HEK293 (cell line): ENCODE data around the gene HLA-G.
A peak's percentile ranks its signal among the peaks of the same experiment; 100 is the strongest.

Source experiments
- BCL11B ChIP-seq: fragments of 450-650 bp; formaldehyde crosslinking; IDR thresholded peaks from 2 replicates; pipeline ENCODE4 v1.5.1; 2016; ENCODE audit warnings: low read depth, missing biosample characterization, missing genetic modification characterization
- EGR2 ChIP-seq: fragments of 450-650 bp; formaldehyde crosslinking; IDR thresholded peaks from 2 replicates; pipeline ENCODE4 v1.5.1; 2016; ENCODE audit warnings: low read depth, missing biosample characterization, missing genetic modification characterization
- KLF1 ChIP-seq: fragments of 450-650 bp; formaldehyde crosslinking; IDR thresholded peaks from 2 replicates; pipeline ENCODE4 v1.5.1; 2016; ENCODE audit warnings: missing biosample characterization, missing genetic modification characterization
- KLF16 ChIP-seq: fragments of 450-650 bp; formaldehyde crosslinking; IDR thresholded peaks from 2 replicates; pipeline ENCODE4 v1.5.1; 2017; ENCODE audit warnings: missing biosample characterization, missing genetic modification characterization
- KLF7 ChIP-seq: fragments of 450-650 bp; formaldehyde crosslinking; IDR thresholded peaks from 2 replicates; pipeline ENCODE4 v1.5.1; 2016; ENCODE audit warnings: missing biosample characterization, missing genetic modification characterization, borderline replicate concordance
- KLF8 ChIP-seq: fragments of 450-650 bp; formaldehyde crosslinking; IDR thresholded peaks from 2 replicates; pipeline ENCODE4 v1.5.1; 2016; ENCODE audit warnings: missing biosample characterization, missing genetic modification characterization
- KLF9 ChIP-seq: fragments of 450-650 bp; formaldehyde crosslinking; IDR thresholded peaks from 2 replicates; pipeline ENCODE4 v1.5.1; 2016; ENCODE audit warnings: missing biosample characterization, missing genetic modification characterization, low read depth
- PRDM2 ChIP-seq: fragments of 450-650 bp; formaldehyde crosslinking; IDR thresholded peaks from 2 replicates; pipeline ENCODE4 v1.5.1; 2016; ENCODE audit warnings: missing biosample characterization, missing genetic modification characterization, borderline replicate concordance
- PRDM4 ChIP-seq: fragments of 450-650 bp; formaldehyde crosslinking; IDR thresholded peaks from 2 replicates; pipeline ENCODE4 v1.5.1; 2017; ENCODE audit warnings: missing biosample characterization, missing genetic modification characterization
- SCRT1 ChIP-seq: fragments of 450-650 bp; formaldehyde crosslinking; IDR thresholded peaks from 2 replicates; pipeline ENCODE4 v1.5.1; 2016; ENCODE audit warnings: missing biosample characterization, missing genetic modification characterization, borderline replicate concordance
- SP7 ChIP-seq: fragments of 450-650 bp; formaldehyde crosslinking; IDR thresholded peaks from 2 replicates; pipeline ENCODE4 v1.5.1; 2016; ENCODE audit warnings: missing biosample characterization, missing genetic modification characterization
- ZBTB20 ChIP-seq: fragments of 450-650 bp; formaldehyde crosslinking; IDR thresholded peaks from 2 replicates; pipeline ENCODE4 v1.5.1; 2016; ENCODE audit warnings: missing biosample characterization, missing genetic modification characterization
- ZEB2 ChIP-seq: fragments of 450-650 bp; formaldehyde crosslinking; IDR thresholded peaks from 2 replicates; pipeline ENCODE4 v1.5.1; 2016; ENCODE audit warnings: missing biosample characterization, missing genetic modification characterization
- ZFHX2 ChIP-seq: fragments of 450-650 bp; formaldehyde crosslinking; conservative IDR thresholded peaks from 2 replicates; pipeline ENCODE4 v1.5.1; 2016; ENCODE audit warnings: missing biosample characterization, missing genetic modification characterization
- ZNF121 ChIP-seq: fragments of 450-650 bp; formaldehyde crosslinking; IDR thresholded peaks from 2 replicates; pipeline ENCODE4 v1.5.1; 2016; ENCODE audit warnings: missing biosample characterization, missing genetic modification characterization
- ZNF157 ChIP-seq: fragments of 450-650 bp; formaldehyde crosslinking; IDR thresholded peaks from 2 replicates; pipeline ENCODE4 v1.5.1; 2016; ENCODE audit warnings: missing biosample characterization, missing genetic modification characterization
- ZNF16 ChIP-seq: fragments of 450-650 bp; formaldehyde crosslinking; IDR thresholded peaks from 2 replicates; pipeline ENCODE4 v1.5.1; 2016; ENCODE audit warnings: low read depth, missing biosample characterization, missing genetic modification characterization
- ZNF223 ChIP-seq: fragments of 450-650 bp; formaldehyde crosslinking; IDR thresholded peaks from 2 replicates; pipeline ENCODE4 v1.5.1; 2016; ENCODE audit warnings: missing biosample characterization, missing genetic modification characterization
- ZNF24 ChIP-seq: fragments of 450-650 bp; formaldehyde crosslinking; IDR thresholded peaks from 2 replicates; pipeline ENCODE4 v1.5.1; 2016; ENCODE audit warnings: missing biosample characterization, missing genetic modification characterization
- ZNF335 ChIP-seq: fragments of 450-650 bp; formaldehyde crosslinking; conservative IDR thresholded peaks from 2 replicates; pipeline ENCODE4 v1.5.1; 2016; ENCODE audit warnings: missing biosample characterization, missing genetic modification characterization
- ZNF341 ChIP-seq: fragments of 450-650 bp; formaldehyde crosslinking; IDR thresholded peaks from 2 replicates; pipeline ENCODE4; 2016; ENCODE audit warnings: low read depth, missing biosample characterization, missing genetic modification characterization
- ZNF37A ChIP-seq: fragments of 450-650 bp; IDR thresholded peaks from 2 replicates; pipeline ENCODE4 v1.5.1; 2018; ENCODE audit warnings: missing biosample characterization, missing genetic modification characterization
- ZNF394 ChIP-seq: fragments of 450-650 bp; formaldehyde crosslinking; IDR thresholded peaks from 2 replicates; pipeline ENCODE4 v1.5.1; 2016; ENCODE audit warnings: missing biosample characterization, missing genetic modification characterization, mild to moderate bottlenecking, moderate library complexity, borderline replicate concordance
- ZNF488 ChIP-seq: fragments of 450-650 bp; formaldehyde crosslinking; IDR thresholded peaks from 2 replicates; pipeline ENCODE4 v1.5.1; 2016; ENCODE audit warnings: missing biosample characterization, missing genetic modification characterization
- ZNF501 ChIP-seq: fragments of 450-650 bp; formaldehyde crosslinking; IDR thresholded peaks from 2 replicates; pipeline ENCODE4 v1.5.1; 2016; ENCODE audit warnings: missing biosample characterization, missing genetic modification characterization
- ZNF600 ChIP-seq: fragments of 450-650 bp; formaldehyde crosslinking; IDR thresholded peaks from 2 replicates; pipeline ENCODE4 v1.5.1; 2016; ENCODE audit warnings: missing biosample characterization, missing genetic modification characterization
- ZNF654 ChIP-seq: fragments of 450-650 bp; formaldehyde crosslinking; IDR thresholded peaks from 2 replicates; pipeline ENCODE4 v1.5.1; 2016; ENCODE audit warnings: low read depth, missing biosample characterization, missing genetic modification characterization
- ZNF664 ChIP-seq: fragments of 450-650 bp; formaldehyde crosslinking; IDR thresholded peaks from 2 replicates; pipeline ENCODE4 v1.5.1; 2016; ENCODE audit warnings: missing biosample characterization, missing genetic modification characterization
- ZNF791 ChIP-seq: fragments of 450-650 bp; formaldehyde crosslinking; IDR thresholded peaks from 2 replicates; pipeline ENCODE4 v1.5.1; 2016; ENCODE audit warnings: missing biosample characterization, missing genetic modification characterization
- ZSCAN16 ChIP-seq: fragments of 450-650 bp; formaldehyde crosslinking; IDR thresholded peaks from 2 replicates; pipeline ENCODE4 v1.5.1; 2016; ENCODE audit warnings: missing biosample characterization, missing genetic modification characterization

Gene HLA-G

GRCh38 chr6:29847871-29848630 is 20.4 kb downstream of the HLA-G start (continued):
- TF ChIP-seq ZNF394 (tag by site-specific recombination) (peak; percentile 23; the same call in 1 of the 2 replicates), BCL11B (tag by site-specific recombination) (no peak), ZNF600 (0 out of 2 replicates have a peak, but pooled peaks have one; percentile 16), SCRT1 (tag by site-specific recombination) (peak; percentile 25; the same call in 1 of the 2 replicates), ZNF37A (tag by site-specific recombination) (no peak), ZNF501 (tag by site-specific recombination) (no peak), ZSCAN16 (tag by site-specific recombination) (no peak), ZNF654 (peak; percentile 90), ZNF664 (no peak), ZNF488 (tag by site-specific recombination) (no peak), ZNF791 (tag by site-specific recombination) (no peak), ZEB2 (tag by site-specific recombination) (peak; percentile 47; the same call in 1 of the 2 replicates), ZNF157 (tag by site-specific recombination) (no peak), KLF16 (no peak), ZNF335 (tag by site-specific recombination) (peak; percentile 56), ZNF223 (tag by site-specific recombination) (no peak), SP7 (tag by site-specific recombination) (0 out of 2 replicates have a peak, but pooled peaks have one; percentile 33), PRDM2 (no peak), ZNF121 (tag by site-specific recombination) (no peak), ZFHX2 (peak; percentile 55), KLF9 (tag by site-specific recombination) (no peak), ZBTB20 (tag by site-specific recombination) (peak; percentile 66; the same call in 1 of the 2 replicates), ZNF341 (no peak), KLF7 (tag by site-specific recombination) (no peak), ZNF16 (tag by site-specific recombination) (no peak), ZNF24 (tag by site-specific recombination) (no peak), KLF8 (tag by site-specific recombination) (0 out of 2 replicates have a peak, but pooled peaks have one; percentile 27), EGR2 (tag by site-specific recombination) (0 out of 2 replicates have a peak, but pooled peaks have one; percentile 18), KLF1 (tag by site-specific recombination) (no peak), PRDM4 (tag by site-specific recombination) (no peak)
